Measurements from ENCODE around the gene MLPH. TPM values are rescaled to one million over a fixed set of nuclear protein-coding genes. Genes with fewer than 3 reads are reported as not detected.
A peak's percentile ranks its signal among the peaks of the same experiment; 100 is the strongest.
"Not testable (repeated sequence)": the region's sequence is repeated elsewhere in the genome, so short reads cannot be mapped to it uniquely, and the experiment has no call there.

The MLPH gene
- total and polyA plus RNA-seq, 4 donors = 71.0 to 295 (median 192) TPM

DNA sequence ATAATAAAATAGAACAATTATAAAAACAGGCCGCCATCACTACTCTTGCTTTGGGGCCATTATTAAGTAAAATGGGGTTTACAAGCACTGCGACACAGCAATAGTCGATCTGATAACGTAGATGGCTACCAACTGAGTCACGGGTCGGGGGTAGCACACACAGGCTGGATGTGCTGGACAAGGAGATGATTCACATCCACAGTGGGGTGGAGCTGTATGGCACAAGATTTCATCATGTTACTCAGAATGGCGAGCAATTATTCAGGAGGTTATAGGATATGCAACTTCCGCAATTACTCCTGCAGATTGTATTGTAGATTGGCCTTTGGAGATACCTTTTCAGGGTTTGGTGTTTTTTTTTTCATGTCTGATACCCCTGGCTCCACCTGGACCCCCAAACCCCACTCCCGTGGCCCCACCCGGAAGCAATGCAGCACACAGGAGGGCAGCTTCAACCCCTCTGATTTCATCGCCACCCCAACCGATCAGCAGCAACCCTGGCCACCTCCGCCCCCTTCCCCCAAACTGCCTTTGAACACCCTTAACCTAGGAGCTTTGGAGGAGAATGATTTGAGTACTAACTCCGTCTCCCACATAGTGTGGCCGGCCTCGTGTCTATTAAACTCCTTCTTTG is 21.4 kb upstream of the MLPH start:
- H3K27ac ChIP-seq (ENCODE audit: low read depth in 1 of 2, low read length in 1 of 2) = no peak overlapping the region
- ATAC-seq (ENCODE audit: insufficient read depth, low FRiP score) (no peak), DNase-seq (no peak)
- no peak for TF ChIP-seq CTCF (IDR thresholded peaks at IDR 0.05; ENCODE audit: control extremely low read depth, extremely low read depth)
- H3K4me1 ChIP-seq (ENCODE audit: control insufficient read depth in 5 of 5, insufficient read depth in 5 of 5, low read length in 5 of 5) = peaks cover 0 to 9% (median 4%) of the 10 kb centered on the region in 5 donors
- WGBS, 2 donors = 91 to 92% methylated on average over 16 of the region's 16 CpGs
- H3K9me3 ChIP-seq (ENCODE audit: control insufficient read depth in 4 of 4, insufficient read depth in 3 of 4, low read length in 3 of 4) = no peaks in the 10 kb centered on the region
- H3K9ac ChIP-seq (ENCODE audit: insufficient read depth in 1 of 2, low read length in 2 of 2) = peak overlapping the region in 1 of 2 donors; percentile 19
- no peaks in the 10 kb centered on the region for H3K36me3 ChIP-seq (ENCODE audit: control insufficient read depth in 4 of 4, insufficient read depth in 4 of 4, low read length in 4 of 4)
- H3K27me3 ChIP-seq (ENCODE audit: control insufficient read depth in 3 of 3, insufficient read depth in 3 of 3, low read length in 2 of 3) = no peaks in the 10 kb centered on the region
- H3K4me3 ChIP-seq = no peak overlapping the region

DNA sequence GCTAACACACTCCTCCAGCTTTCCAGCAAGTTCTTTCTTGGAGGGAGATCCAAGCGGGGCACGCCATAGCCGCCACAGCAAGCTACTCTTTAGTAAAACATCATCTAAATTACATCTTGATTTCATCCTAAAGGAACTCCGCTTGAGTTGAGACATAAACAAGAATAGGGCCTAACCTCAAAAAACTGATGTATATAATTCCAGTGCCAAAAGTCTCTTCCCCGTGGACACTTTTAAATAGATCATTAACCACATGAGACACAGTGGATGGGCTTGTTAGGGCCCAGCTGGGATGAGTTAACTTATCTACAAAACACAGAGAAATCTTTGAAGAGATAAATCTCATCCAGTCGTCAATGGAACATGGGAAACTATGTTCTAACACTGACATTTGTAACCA is 20.8 kb upstream of the MLPH start:
- Histone ChIP-seq H3K27me3 (ENCODE audit: control insufficient read depth in 3 of 3, insufficient read depth in 3 of 3, low read length in 2 of 3) (no peaks in the 10 kb centered on the region), H3K36me3 (ENCODE audit: control insufficient read depth in 4 of 4, insufficient read depth in 4 of 4, low read length in 4 of 4) (no peaks in the 10 kb centered on the region), H3K4me3 (no peak overlapping the region), H3K9ac (ENCODE audit: insufficient read depth in 1 of 2, low read length in 2 of 2) (peak overlapping the region in 1 of 2 donors; percentile 28), H3K4me1 (ENCODE audit: control insufficient read depth in 5 of 5, insufficient read depth in 5 of 5, low read length in 5 of 5) (peaks cover 0 to 9% (median 4%) of the 10 kb centered on the region in 5 donors), H3K9me3 (ENCODE audit: control insufficient read depth in 4 of 4, insufficient read depth in 3 of 4, low read length in 3 of 4) (no peaks in the 10 kb centered on the region), H3K27ac (ENCODE audit: low read depth in 1 of 2, low read length in 1 of 2) (no peak overlapping the region)
- WGBS, 2 donors = 72 to 83% methylated on average over 6 of the region's 6 CpGs
- no peak for ATAC-seq (ENCODE audit: insufficient read depth, low FRiP score)
- peak; percentile 67 to 87 (median 79) for DNase-seq
- TF ChIP-seq CTCF (IDR thresholded peaks at IDR 0.05; ENCODE audit: control extremely low read depth, extremely low read depth) = no peak

GRCh38 chr2:237467447-237468179 is 19.4 kb upstream of the MLPH start:
- Histone ChIP-seq H3K27me3 (ENCODE audit: control insufficient read depth in 3 of 3, insufficient read depth in 3 of 3, low read length in 2 of 3) (no peaks in the 10 kb centered on the region), H3K9ac (ENCODE audit: insufficient read depth in 1 of 2, low read length in 2 of 2) (no peak overlapping the region), H3K4me3 (no peak overlapping the region), H3K36me3 (ENCODE audit: control insufficient read depth in 4 of 4, insufficient read depth in 4 of 4, low read length in 4 of 4) (no peaks in the 10 kb centered on the region), H3K9me3 (ENCODE audit: control insufficient read depth in 4 of 4, insufficient read depth in 3 of 4, low read length in 3 of 4) (no peaks in the 10 kb centered on the region), H3K4me1 (ENCODE audit: control insufficient read depth in 5 of 5, insufficient read depth in 5 of 5, low read length in 5 of 5) (peaks cover 0 to 9% (median 4%) of the 10 kb centered on the region in 5 donors), H3K27ac (ENCODE audit: low read depth in 1 of 2, low read length in 1 of 2) (no peak overlapping the region)
- ATAC-seq (ENCODE audit: insufficient read depth, low FRiP score) = no peak
- WGBS, 2 donors = 78 to 80% methylated on average over 5 of the region's 5 CpGs
- no peak for DNase-seq
- TF ChIP-seq CTCF (IDR thresholded peaks at IDR 0.05; ENCODE audit: control extremely low read depth, extremely low read depth) = no peak

DNA sequence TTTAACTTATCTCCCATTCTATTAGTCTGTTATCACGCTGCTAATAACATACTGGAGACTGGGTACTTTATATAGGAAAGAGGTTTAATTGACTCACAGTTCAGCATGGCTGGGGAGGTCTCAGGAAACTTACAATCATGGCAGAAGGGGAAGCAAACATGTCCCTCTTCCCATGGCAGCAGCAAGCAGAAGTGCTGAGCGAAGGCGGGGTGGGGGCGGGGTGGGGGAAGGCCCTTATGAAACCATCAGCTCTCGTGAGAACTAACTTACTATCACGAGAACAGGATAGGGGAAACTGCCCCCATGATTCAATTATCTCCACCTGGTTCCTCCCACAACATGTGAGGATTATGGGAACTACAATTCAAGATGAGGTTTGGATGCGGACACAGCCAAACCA is 17.6 kb upstream of the MLPH start:
- peaks cover 0 to 18% (median 11%) of the 10 kb centered on the region in 5 donors for H3K4me1 ChIP-seq (ENCODE audit: control insufficient read depth in 5 of 5, insufficient read depth in 5 of 5, low read length in 5 of 5)
- not testable (repeated sequence) for H3K9me3 ChIP-seq (ENCODE audit: control insufficient read depth in 4 of 4, insufficient read depth in 3 of 4, low read length in 3 of 4); H3K36me3 ChIP-seq (ENCODE audit: control insufficient read depth in 4 of 4, insufficient read depth in 4 of 4, low read length in 4 of 4); ATAC-seq (ENCODE audit: insufficient read depth, low FRiP score); DNase-seq; H3K4me3 ChIP-seq; H3K27me3 ChIP-seq (ENCODE audit: control insufficient read depth in 3 of 3, insufficient read depth in 3 of 3, low read length in 2 of 3); H3K27ac ChIP-seq (ENCODE audit: low read depth in 1 of 2, low read length in 1 of 2); H3K9ac ChIP-seq (ENCODE audit: insufficient read depth in 1 of 2, low read length in 2 of 2)
- 52 to 71% methylated on average over 7 of the region's 7 CpGs for WGBS, 2 donors

Data from lung (tissue), 12 donors.